Amygdala (tissue), 56 donors: ENCODE measurements around the gene CEACAM19.
"Not testable (repeated sequence)": the region's sequence is repeated elsewhere in the genome, so short reads cannot be mapped to it uniquely, and the experiment has no call there.

ENCODE experiments used
- DNase-seq, 56 donors: peaks; one replicate each; lab custom pipeline; 2025; lab: John Stamatoyannopoulos, UW

Gene CEACAM19

DNA sequence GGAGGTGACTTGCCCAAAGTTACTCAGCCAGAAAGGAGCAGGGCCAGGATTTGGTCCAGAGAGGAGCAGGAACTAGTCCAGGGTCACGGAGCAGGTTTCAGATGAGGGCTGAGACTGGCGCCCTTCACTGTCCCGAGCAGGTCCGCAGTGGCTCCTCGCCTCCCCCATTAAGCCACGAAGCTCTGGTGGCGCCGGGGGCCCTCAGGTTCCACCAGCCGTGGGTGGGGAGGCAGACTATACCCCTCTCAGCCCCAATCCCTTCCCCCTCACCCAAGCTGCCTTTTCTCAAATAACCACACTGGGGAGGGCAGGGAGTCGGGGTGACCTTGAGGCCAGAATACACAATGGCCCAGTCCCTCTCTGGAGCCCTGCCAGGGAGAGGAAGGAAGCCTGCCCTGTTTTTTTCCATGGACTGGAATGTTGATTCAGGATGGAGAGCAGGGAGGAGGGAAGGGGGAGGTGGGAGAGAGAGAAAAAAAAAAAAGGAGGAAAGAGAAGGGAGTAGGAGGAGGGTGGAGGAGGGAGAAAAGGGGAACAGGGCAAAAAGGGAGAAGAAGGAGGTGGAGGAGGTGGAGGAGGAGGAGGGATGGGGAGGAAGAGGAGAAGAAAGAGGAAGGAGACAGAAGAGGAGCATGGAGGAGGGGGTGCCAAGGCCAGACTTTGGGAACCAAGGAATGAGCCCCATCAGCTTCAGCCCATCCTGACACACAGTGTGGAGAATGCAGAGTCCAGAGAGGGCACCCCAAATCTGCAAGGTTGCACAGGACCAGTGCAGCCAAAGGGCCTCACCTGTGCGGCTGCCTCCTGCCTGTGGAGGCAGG, 47.4 kb downstream of the CEACAM19 start:
- DNase-seq, result peak in 27 of 56 donors; percentile 0 to 56 (median 14)

DNA sequence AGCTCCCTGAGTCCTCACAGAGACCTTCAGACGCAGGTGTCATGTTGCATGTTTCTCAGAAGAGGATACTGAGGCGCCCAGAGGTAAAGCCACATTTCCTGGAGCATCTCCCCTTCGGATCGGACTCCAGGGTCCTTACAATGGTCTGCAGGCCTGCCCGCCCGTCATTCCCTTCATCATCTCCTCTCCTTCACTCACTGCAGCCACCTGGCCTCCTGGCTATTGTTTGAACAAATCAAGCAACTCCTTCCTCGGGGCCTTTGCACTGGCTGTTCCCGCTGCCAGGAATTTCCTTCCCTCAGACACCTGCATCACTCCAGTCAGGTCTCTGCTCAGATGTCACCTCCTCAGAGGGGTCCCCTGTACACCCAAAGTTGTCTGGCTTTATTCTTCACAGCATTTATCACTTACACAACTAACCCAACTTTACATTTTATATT, 48.0 kb downstream of the CEACAM19 start:
- no peak for DNase-seq

GRCh38 chr19:44720396-44720795, 49.1 kb downstream of the CEACAM19 start:
- DNase-seq, result not testable (repeated sequence)

DNA sequence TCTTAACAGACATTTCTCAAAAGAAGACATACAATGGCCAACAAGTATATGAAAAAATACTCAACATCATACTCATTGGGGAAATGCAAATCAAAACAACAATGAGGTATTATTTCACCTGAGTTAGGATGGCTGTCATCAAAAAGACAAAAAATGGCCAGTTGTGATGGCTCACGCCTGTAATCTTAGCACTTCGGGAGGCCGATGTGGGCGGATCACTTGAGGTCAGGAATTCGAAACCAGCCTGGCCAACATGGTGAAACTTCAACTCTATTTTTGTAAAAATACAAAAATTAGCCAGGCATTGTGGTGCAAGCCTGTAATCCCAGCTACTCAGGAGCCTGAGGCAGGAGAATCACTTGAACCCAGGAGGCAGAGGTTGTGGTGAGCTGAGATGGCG, 49.7 kb downstream of the CEACAM19 start:
- DNase-seq, result no peak

GRCh38 chr19:44721369-44721768, 50.1 kb downstream of the CEACAM19 start:
- not testable (repeated sequence) for DNase-seq

DNA sequence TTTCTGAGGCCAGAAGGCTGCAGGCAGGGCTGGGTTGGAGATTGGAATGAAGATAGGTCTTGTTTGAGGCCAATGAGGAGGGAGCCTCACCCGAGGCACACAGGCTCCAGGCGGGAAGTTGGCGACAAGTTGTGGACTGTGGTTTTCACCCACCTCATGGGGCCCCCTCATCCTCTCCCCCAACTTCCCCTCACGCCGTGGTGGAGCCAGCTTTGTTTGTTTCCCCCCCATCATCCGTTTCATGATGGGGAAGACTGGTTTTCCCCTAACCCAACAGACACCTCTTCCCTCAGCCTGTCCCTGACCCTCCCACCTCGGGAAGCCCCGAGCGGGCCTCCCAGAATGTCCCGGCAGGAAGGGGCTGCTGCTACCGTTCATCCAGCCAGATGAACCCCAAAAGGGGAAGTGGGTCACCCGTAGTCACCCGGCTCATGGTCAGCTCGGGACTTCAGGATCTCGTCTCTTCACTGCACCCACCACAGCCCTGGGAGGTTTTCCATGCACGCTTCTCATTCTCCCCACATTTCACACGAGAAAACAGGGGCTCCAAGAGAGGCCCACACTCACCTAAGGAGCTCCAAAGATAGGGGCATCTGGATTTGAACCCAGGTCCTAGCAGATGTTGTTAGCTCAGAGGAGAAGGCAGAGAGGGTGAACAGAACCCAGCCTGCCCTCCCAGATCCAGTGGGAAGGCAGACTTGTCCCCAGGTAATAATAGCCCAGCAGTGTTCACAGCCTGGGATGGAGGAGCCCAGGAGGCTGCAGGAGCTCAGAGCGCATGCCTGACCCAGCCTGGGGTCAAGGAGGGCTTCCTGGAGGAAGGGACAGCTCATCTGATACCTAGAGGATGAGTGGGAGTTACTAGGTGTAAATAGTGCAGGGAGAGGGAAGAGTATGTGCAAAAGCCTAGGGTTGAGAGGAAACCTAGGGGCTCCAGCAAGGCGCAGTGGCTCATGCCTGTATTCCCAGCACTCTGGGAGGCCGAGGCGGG, 51.1 kb downstream of the CEACAM19 start:
- peak in 3 of 56 donors; percentile 4 to 12 (median 9) for DNase-seq

DNA sequence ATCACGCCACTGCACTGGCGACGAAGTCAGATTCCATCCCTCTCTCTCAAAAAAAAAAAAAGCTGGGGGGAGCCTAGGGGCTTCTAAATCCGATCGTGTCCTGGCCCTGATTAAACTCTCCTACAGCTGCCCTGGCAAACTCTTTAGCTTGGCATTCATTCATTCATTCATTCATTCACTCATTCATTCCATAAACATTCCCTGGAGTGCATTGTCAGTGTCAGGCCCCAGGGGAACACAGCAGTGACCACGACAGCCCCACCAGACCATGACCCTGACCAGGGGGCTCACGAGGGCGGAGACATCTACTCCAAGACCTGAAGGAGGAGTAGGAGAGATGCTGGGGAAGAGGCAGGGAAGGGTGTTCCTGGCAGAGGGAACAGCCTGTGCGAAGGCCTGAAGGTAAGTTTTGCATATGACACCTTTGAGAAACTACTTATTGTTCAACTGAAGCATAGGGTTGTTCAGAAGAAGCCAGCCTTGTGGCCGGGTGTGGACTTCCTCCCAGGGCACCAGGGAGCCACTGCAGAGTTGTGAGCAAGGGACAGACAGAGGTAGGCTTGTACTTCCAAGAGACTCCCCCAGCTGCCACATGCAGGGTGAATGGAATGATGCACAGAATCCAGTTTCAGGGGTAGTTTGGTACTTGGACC, 52.1 kb downstream of the CEACAM19 start:
- DNase-seq, result no peak

GRCh38 chr19:44723952-44724319, 52.7 kb downstream of the CEACAM19 start:
- peak in 51 of 56 donors; percentile 6 to 75 (median 41) for DNase-seq

DNA sequence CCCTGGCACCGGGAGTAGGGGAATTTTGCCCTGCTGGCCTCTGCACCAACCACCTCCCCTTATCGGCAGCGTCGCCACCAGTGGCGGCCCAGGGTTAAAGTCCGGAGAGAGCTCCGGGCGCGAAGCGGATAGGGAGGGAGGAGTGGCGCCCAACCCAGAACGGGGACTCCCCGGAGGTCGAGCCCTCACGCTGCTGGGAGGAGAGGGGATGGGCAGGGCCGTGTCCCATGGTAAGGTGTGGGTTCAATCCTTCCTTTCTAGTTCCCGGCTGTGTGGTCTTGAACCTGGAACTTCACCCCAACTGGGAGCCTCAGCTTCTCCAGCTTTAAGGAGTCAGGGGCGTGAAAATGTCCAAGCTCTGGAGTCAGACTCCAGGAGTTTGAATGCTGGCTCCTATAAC, 54.0 kb downstream of the CEACAM19 start:
- no peak for DNase-seq

DNA sequence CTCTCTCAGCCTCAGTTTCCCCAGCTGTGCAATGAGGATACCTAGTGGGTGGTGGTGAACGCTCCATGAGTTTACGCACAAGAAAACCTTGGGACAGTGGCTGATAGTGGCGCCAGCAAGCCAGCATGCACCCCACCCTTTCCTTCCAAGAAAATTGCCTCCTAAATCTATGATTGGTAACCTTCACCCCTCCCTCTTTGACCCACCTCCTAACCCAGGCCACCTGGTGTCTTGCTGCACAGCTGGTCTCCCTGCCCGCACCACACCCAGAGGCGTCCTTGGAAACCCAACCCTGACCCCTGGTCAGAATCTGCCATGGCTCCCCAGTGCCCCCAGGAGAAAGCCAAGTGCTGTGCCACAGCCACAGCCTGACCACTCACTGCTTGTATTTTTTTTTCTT, 54.4 kb downstream of the CEACAM19 start:
- no peak for DNase-seq

DNA sequence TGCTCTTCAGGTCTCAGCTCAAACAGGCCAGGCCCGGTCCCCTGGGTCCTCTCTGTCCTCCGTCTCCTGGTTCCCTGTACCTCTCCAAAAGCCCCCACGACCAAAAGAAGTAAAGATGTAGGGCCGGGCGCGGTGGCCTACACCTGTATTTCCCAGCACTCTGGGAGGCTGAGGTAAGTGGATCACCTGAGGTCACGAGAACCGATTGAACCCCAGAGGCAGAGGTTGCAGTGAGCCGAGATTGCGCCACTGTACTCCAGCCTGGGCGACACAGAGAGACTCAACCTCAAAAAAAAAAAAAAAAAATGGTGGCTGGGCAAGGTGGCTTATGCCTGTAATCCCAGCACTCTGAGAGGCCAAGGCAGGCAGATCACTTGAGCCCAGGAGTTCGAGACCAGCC, 55.2 kb downstream of the CEACAM19 start:
- DNase-seq, result no peak

- DNase-seq, result no peak
Observed at GRCh38 chr19:44728178-44728577, 56.9 kb downstream of the CEACAM19 start.

- DNase-seq, result no peak
Observed at GRCh38 chr19:44729516-44730033, 58.3 kb downstream of the CEACAM19 start.

- no peak for DNase-seq
Observed at GRCh38 chr19:44731081-44731480, 59.8 kb downstream of the CEACAM19 start.

GRCh38 chr19:44731622-44732021, 60.3 kb downstream of the CEACAM19 start:
- DNase-seq, result no peak

DNA sequence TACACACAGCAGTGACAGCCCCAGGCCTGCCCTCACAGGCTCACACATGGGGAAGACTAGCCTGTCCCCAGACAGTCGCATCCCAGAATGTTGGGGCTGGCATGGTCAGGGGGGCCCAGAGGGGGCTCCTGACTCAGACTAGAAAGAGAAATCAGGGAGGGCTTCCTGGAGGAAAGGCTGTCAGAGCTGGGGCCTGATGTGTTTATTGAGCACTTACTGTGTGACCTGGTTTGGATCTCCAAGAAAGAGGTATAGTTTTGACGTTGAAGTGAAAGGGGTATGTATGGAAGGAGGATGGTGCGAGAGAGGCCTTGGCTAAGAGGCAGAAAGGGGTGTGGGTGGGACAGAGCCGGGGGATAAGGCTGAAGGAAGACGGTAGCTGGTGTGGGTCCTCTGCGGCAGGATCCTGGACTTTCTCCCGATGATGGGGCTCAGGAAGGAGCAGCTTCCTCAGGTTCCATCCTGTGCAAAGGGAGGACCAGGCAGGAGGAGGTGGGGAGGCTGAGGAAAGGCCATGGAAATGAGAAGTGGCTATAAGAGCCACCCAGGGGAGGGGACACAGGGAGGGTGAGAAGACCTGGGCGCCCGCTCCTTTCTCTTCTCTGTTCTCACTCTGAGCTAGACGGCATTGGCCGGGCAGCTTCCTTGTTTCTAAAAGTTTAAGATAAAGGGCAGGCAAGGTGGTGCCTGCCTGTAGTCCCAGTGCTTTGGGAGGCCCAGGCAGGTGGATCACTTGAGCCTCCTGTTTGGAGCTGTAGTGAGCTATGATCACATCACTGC, 61.1 kb downstream of the CEACAM19 start:
- DNase-seq, result no peak
